Gastrocnemius medialis (tissue), 4 donors: Measurements from ENCODE around the gene RO60. TPM values are rescaled to one million over a fixed set of nuclear protein-coding genes. Genes with fewer than 3 reads are reported as not detected.

Experiments used
- ATAC-seq, 2 donors: fragments of 150-250 bp; one replicate each; pipeline ENCODE4 v1.9.1; 2016
- DNase-seq, 2 donors: peaks; one replicate each; pipeline ENCODE4 v3.0.0-alpha.2; 2019
- H3K27ac ChIP-seq, 4 donors: fragments of 200-600 bp; sonication (generic); 1 replicate in 1 of 4; 2 replicates in 3 of 4; pipeline ENCODE4 v1.5.1; 2016 to 2018; ENCODE audit warnings: mild to moderate bottlenecking in 2 of 4, moderate library complexity in 1 of 4
- H3K27me3 ChIP-seq, 3 donors: fragments of 200-600 bp; sonication (generic) in 2 of 3; 1 replicate in 1 of 3; 2 replicates in 2 of 3; pipeline versions ENCODE4 v1.5.1 to v1.6.0; 2016 to 2019; ENCODE audit warnings: mild to moderate bottlenecking in 1 of 3, moderate library complexity in 1 of 3
- H3K36me3 ChIP-seq, 2 donors: fragments of 200-600 bp; sonication (generic) in 1 of 2; one replicate each; pipeline ENCODE4 v1.5.1; 2017 to 2018
- H3K4me1 ChIP-seq, 2 donors: fragments of 200-600 bp; sonication (generic) in 1 of 2; one replicate each; pipeline ENCODE4 v1.5.1; 2016 to 2017; ENCODE audit warnings: mild to moderate bottlenecking in 2 of 2
- H3K4me3 ChIP-seq, 4 donors: fragments of 200-600 bp; sonication (generic) in 3 of 4; 1 replicate in 1 of 4; 2 replicates in 3 of 4; pipeline ENCODE4 v1.5.1; 2016 to 2019; ENCODE audit warnings: mild to moderate bottlenecking in 2 of 4
- H3K9me3 ChIP-seq, 3 donors: fragments of 200-600 bp; sonication (generic) in 2 of 3; 1 replicate in 1 of 3; 2 replicates in 2 of 3; pipeline ENCODE4 v1.5.1; 2016 to 2019
- CTCF ChIP-seq, 5 experiments: fragments of 450-650 bp in 3 of 5; fragments of 200-600 bp in 2 of 5; sonication (generic) in 2 of 5; IDR thresholded peaks in 4 of 5; conservative IDR thresholded peaks in 1 of 5; 1 replicate in 4 of 5; 2 replicates in 1 of 5; pipeline ENCODE4 v1.5.1; 2016 to 2019; ENCODE audit warnings: antibody characterized with exemption in 5 of 5, mild to moderate bottlenecking in 3 of 5, moderate library complexity in 3 of 5
- POLR2A ChIP-seq, 2 donors: fragments of 450-650 bp; IDR thresholded peaks; one replicate each; pipeline ENCODE4 v1.6.1; 2017; ENCODE audit warnings: antibody characterized with exemption in 2 of 2, mild to moderate bottlenecking in 2 of 2, moderate library complexity in 2 of 2
- in situ Hi-C, 4 donors: fragments of 200-750 bp; cut with MboI; loops; one replicate each; pipeline versions ENCODE4 v1.15.0 to v1.8.0; 2017; ENCODE audit warnings: low sequenced_read_pairs in 4 of 4
- intact Hi-C: fragments of 100-400 bp; cut with DNase I; formaldehyde crosslinking; loops from one replicate; pipeline ENCODE4 v1.15.1; 2023; ENCODE audit warnings: low total_unique reads
- total RNA-seq, 4 donors: library from RNA; depleted of rRNA; stranded (reverse); fragments of >200 nt; gene quantifications; one replicate each; pipeline versions ENCODE4 v1.1.0 to v1.2.3, GENCODE V29; 2016

RO60 gene
- 10 to 100 TPM; 56.1 to 74.0 (median 58.2) TPM for total RNA-seq

GRCh38 chr1:193059282-193060114 is at the start of gene RO60, which contains the start of gene UCHL5:
Gene RO60 (plus strand): TSS chr1:193059612. CDS start chr1:193069055, 9,443 bp downstream.
Gene UCHL5 (minus strand): TSS chr1:193059360. CDS start chr1:193059260, 100 bp downstream.
- Histone ChIP-seq H3K9me3 (no peaks in the 10 kb centered on the region), H3K36me3 (no peaks in the 10 kb centered on the region), H3K4me1 (peaks cover 36 to 44% of the 10 kb centered on the region in 2 donors), H3K4me3 (peak within 1 kb of the TSS; percentile 80 to 97 (median 90)), H3K27me3 (no peaks in the 10 kb centered on the region), H3K27ac (peak within 1 kb of the TSS; percentile 96 to 98 (median 98))
- DNase-seq (peak; percentile 93 to 97), ATAC-seq (peak; percentile 94 to 95)
- intact Hi-C loops = loop anchor here (1.0 kb wide), 2 partner anchors 46 to 63 kb away; partner anchors contain the start of genes CDC73 and GLRX2
- TF ChIP-seq CTCF (IDR thresholded peaks at IDR 0.05 in 4 of 5, conservative IDR thresholded peaks at IDR 0.05 in 1 of 5) (peak in 2 of 5 experiments; percentile 12 to 22), POLR2A (IDR thresholded peaks at IDR 0.05) (peak; percentile 87 to 91)
- in situ Hi-C loops = loop anchor here in 3 of 4 donors (5.0 to 10.0 kb wide), 2 partner anchors 65 to 68 kb away; partner anchors contain the start of gene CDC73 (in 2 of the 3)

- Histone ChIP-seq H3K36me3 (no peaks in the 10 kb centered on the region), H3K4me3 (no peak overlapping the region), H3K4me1 (peaks cover 10 to 17% of the 10 kb centered on the region in 2 donors), H3K27me3 (no peaks in the 10 kb centered on the region), H3K9me3 (no peaks in the 10 kb centered on the region), H3K27ac (no peak overlapping the region)
- no peak for ATAC-seq
- in situ Hi-C loops (loop anchor here (10.0 to 25.0 kb wide), 4 partner anchors 197 to 549 kb away; partner anchors contain the start of gene RGS2 (in 1 of the 4)), intact Hi-C loops (no loop called here)
- TF ChIP-seq POLR2A (IDR thresholded peaks at IDR 0.05) = no peak
- TF ChIP-seq CTCF (IDR thresholded peaks at IDR 0.05 in 4 of 5, conservative IDR thresholded peaks at IDR 0.05 in 1 of 5) = no peak
- no peak for DNase-seq
Measured at GRCh38 chr1:193011406-193011805, 48.0 kb upstream of the RO60 start.

GRCh38 chr1:193013005-193013404 is 46.4 kb upstream of the RO60 start:
- in situ Hi-C loops (loop anchor here (10.0 to 25.0 kb wide), 4 partner anchors 198 to 551 kb away; partner anchors contain the start of gene RGS2 (in 1 of the 4)), intact Hi-C loops (no loop called here)
- Histone ChIP-seq H3K9me3 (no peaks in the 10 kb centered on the region), H3K4me1 (peaks cover 10 to 17% of the 10 kb centered on the region in 2 donors), H3K36me3 (no peaks in the 10 kb centered on the region), H3K27me3 (no peaks in the 10 kb centered on the region), H3K4me3 (no peak overlapping the region), H3K27ac (no peak overlapping the region)
- ATAC-seq (peak; percentile 45 to 51), DNase-seq (no peak)
- no peak for TF ChIP-seq POLR2A (IDR thresholded peaks at IDR 0.05)
- no peak for TF ChIP-seq CTCF (IDR thresholded peaks at IDR 0.05 in 4 of 5, conservative IDR thresholded peaks at IDR 0.05 in 1 of 5)

- Histone ChIP-seq H3K27me3 (no peaks in the 10 kb centered on the region), H3K4me3 (no peak overlapping the region), H3K27ac (no peak overlapping the region), H3K36me3 (no peaks in the 10 kb centered on the region), H3K4me1 (peaks cover 10 to 17% of the 10 kb centered on the region in 2 donors), H3K9me3 (no peaks in the 10 kb centered on the region)
- in situ Hi-C loops = loop anchor here (10.0 to 25.0 kb wide), 4 partner anchors 199 to 551 kb away; partner anchors contain the start of gene RGS2 (in 1 of the 4)
- TF ChIP-seq CTCF (IDR thresholded peaks at IDR 0.05 in 4 of 5, conservative IDR thresholded peaks at IDR 0.05 in 1 of 5) = no peak
- no peak for TF ChIP-seq POLR2A (IDR thresholded peaks at IDR 0.05)
- DNase-seq (no peak), ATAC-seq (no peak)
- intact Hi-C loops = no loop called here
Measured at GRCh38 chr1:193013707-193014106, 45.7 kb upstream of the RO60 start.
